Naive thymus-derived CD8-positive, alpha-beta T cell (primary cell): ENCODE results near the gene GSK3B. TPM values are rescaled to one million over a fixed set of nuclear protein-coding genes. Genes with fewer than 3 reads are reported as not detected.
"Not testable (repeated sequence)": the region's sequence is repeated elsewhere in the genome, so short reads cannot be mapped to it uniquely, and the experiment has no call there.

ENCODE experiments used
- ATAC-seq, 2 donors: fragments of 150-1000 bp; cut with Tn5 transposase in 1 of 2; sonication (Bioruptor Pico), chemical (Tn5 transposase) in 1 of 2; 1 replicate in 1 of 2; 2 replicates in 1 of 2; pipeline ENCODE4 v1.10.0; 2021; ENCODE audit warnings: mild to moderate bottlenecking in 2 of 2, moderate library complexity in 2 of 2
- POLR2A ChIA-PET: fragments of 350-600 bp; sonication (Branson Sonifier 250); formaldehyde crosslinking; loops from one replicate; lab custom pipeline; 2021; ENCODE audit warnings: antibody characterized with exemption; lab: Charles Lee
- DNase-seq, 10 donors: peaks; one replicate each; pipeline versions ENCODE4 v3.0.0 to v3.0.0-alpha.2; 2020 to 2022
- H3K27ac Mint-ChIP-seq, 10 donors: one replicate each; pipeline ENCODE4 v1.8.0; 2020 to 2022; ENCODE audit warnings: mild to moderate bottlenecking in 10 of 10, mixed read lengths in 10 of 10, moderate library complexity in 4 of 10, inconsistent platforms in 1 of 10
- H3K27me3 Mint-ChIP-seq, 5 donors: one replicate each; pipeline ENCODE4 v1.8.0; 2021 to 2022; ENCODE audit warnings: mixed read lengths in 5 of 5
- H3K36me3 Mint-ChIP-seq, 3 donors: one replicate each; pipeline ENCODE4 v1.8.0; 2020 to 2022; ENCODE audit warnings: mixed read lengths in 3 of 3, mild to moderate bottlenecking in 2 of 3, inconsistent platforms in 1 of 3
- H3K4me1 Mint-ChIP-seq, 4 donors: one replicate each; pipeline ENCODE4 v1.8.0; 2021 to 2022; ENCODE audit warnings: mixed read lengths in 4 of 4
- H3K4me3 Mint-ChIP-seq, 10 donors: one replicate each; pipeline ENCODE4 v1.8.0; 2020 to 2022; ENCODE audit warnings: mild to moderate bottlenecking in 10 of 10, mixed read lengths in 10 of 10, moderate library complexity in 6 of 10, inconsistent platforms in 1 of 10
- H3K9me3 Mint-ChIP-seq, 9 donors: one replicate each; pipeline ENCODE4 v1.8.0; 2020 to 2022; ENCODE audit warnings: mixed read lengths in 9 of 9, mild to moderate bottlenecking in 3 of 9, inconsistent platforms in 1 of 9, moderate library complexity in 1 of 9
- polyA plus RNA-seq, 3 donors: library from polyadenylated mRNA; unstranded; fragments of 300-500 nt; fragmentation: Illumina TruSeq; gene quantifications; one replicate each; pipeline ENCODE4 v1.2.3, GENCODE V29; 2021
- total RNA-seq, 8 experiments: library from RNA in 2 of 8; stranded (reverse) in 2 of 8; gene quantifications; one replicate each; pipeline ENCODE4 v1.2.3 and lab custom pipeline; 2021 to 2026

Gene GSK3B
- total and polyA plus RNA-seq, 5 experiments from 2014 or later = 12.7 to 38.5 (median 14.1) TPM

- POLR2A ChIA-PET = interaction anchor here (0.8 kb wide), 1 partner anchor 182 kb away, joined by 3 read pairs; the partner anchor contains the start of gene GSK3B
- peak; percentile 62 to 65 for ATAC-seq
These were observed 182.5 kb downstream of the GSK3B start for GRCh38 chr3:119911748-119912147.

GRCh38 chr3:119902061-119902460, 192.2 kb downstream of the GSK3B start:
- peaks cover 0 to 2% (median 0%) of the 10 kb centered on the region in 4 donors for H3K4me1 Mint-ChIP-seq
- ATAC-seq = no peak

More at GRCh38 chr3:119911748-119912147, 182.5 kb downstream of the GSK3B start:
- Mint-ChIP-seq H3K27me3 (no peaks in the 10 kb centered on the region), H3K9me3 (no peaks in the 10 kb centered on the region), H3K27ac (peak overlapping the region in 9 of 10 donors; percentile 5 to 80 (median 63)), H3K4me1 (peaks cover 10 to 27% (median 20%) of the 10 kb centered on the region in 4 donors), H3K4me3 (peak overlapping the region in 7 of 10 donors; percentile 1 to 76 (median 39)), H3K36me3 (peaks cover 8 to 59% (median 20%) of the 10 kb centered on the region in 3 donors)
- peak in 1 of 10 donors; percentile 8 for DNase-seq

GRCh38 chr3:119901148-119901547, 193.1 kb downstream of the GSK3B start:
- no peak overlapping the region for H3K4me3 Mint-ChIP-seq
- no peaks in the 10 kb centered on the region for H3K27me3 Mint-ChIP-seq
- no peak overlapping the region for H3K27ac Mint-ChIP-seq
- peaks cover 0 to 2% (median 0%) of the 10 kb centered on the region in 4 donors for H3K4me1 Mint-ChIP-seq
- ATAC-seq = no peak
- H3K9me3 Mint-ChIP-seq = no peaks in the 10 kb centered on the region
- DNase-seq = no peak
- POLR2A ChIA-PET = no interaction called here
- peaks cover 0 to 41% (median 7%) of the 10 kb centered on the region in 3 donors for H3K36me3 Mint-ChIP-seq

More at GRCh38 chr3:119902061-119902460, 192.2 kb downstream of the GSK3B start:
- Mint-ChIP-seq H3K36me3 (peaks cover 0 to 40% (median 7%) of the 10 kb centered on the region in 3 donors), H3K4me3 (no peak overlapping the region), H3K27me3 (no peaks in the 10 kb centered on the region), H3K27ac (no peak overlapping the region), H3K9me3 (no peaks in the 10 kb centered on the region)
- no peak for DNase-seq
- POLR2A ChIA-PET = no interaction called here

GRCh38 chr3:119899192-119899511, 195.1 kb downstream of the GSK3B start:
- no peak for ATAC-seq
- no peak for DNase-seq
- H3K27ac Mint-ChIP-seq = peak overlapping the region in 2 of 10 donors; percentile 9 to 27
- peaks cover 0 to 40% (median 1%) of the 10 kb centered on the region in 3 donors for H3K36me3 Mint-ChIP-seq
- no peak overlapping the region for H3K4me3 Mint-ChIP-seq
- H3K9me3 Mint-ChIP-seq = no peaks in the 10 kb centered on the region
- H3K27me3 Mint-ChIP-seq = no peaks in the 10 kb centered on the region
- POLR2A ChIA-PET = no interaction called here
- H3K4me1 Mint-ChIP-seq = peaks cover 0 to 2% (median 0%) of the 10 kb centered on the region in 4 donors

GRCh38 chr3:119898478-119899191, 195.6 kb downstream of the GSK3B start:
- POLR2A ChIA-PET = no interaction called here
- Mint-ChIP-seq H3K27ac (peak overlapping the region in 2 of 10 donors; percentile 9 to 27), H3K4me1 (peaks cover 0 to 2% (median 0%) of the 10 kb centered on the region in 4 donors), H3K36me3 (peaks cover 0 to 35% (median 0%) of the 10 kb centered on the region in 3 donors), H3K27me3 (no peaks in the 10 kb centered on the region), H3K4me3 (no peak overlapping the region), H3K9me3 (no peaks in the 10 kb centered on the region)
- DNase-seq (no peak), ATAC-seq (no peak)

- POLR2A ChIA-PET = interaction anchor here (0.6 kb wide), 1 partner anchor 847 kb away, joined by 3 read pairs; no protein-coding TSS in a partner anchor
- DNase-seq (no peak), ATAC-seq (no peak)
- Mint-ChIP-seq H3K4me1 (peaks cover 8 to 11% (median 9%) of the 10 kb centered on the region in 4 donors), H3K36me3 (peaks cover 5 to 35% (median 9%) of the 10 kb centered on the region in 3 donors), H3K4me3 (no peak overlapping the region), H3K27ac (peak overlapping the region in 2 of 10 donors; percentile 24 to 28), H3K27me3 (no peaks in the 10 kb centered on the region), H3K9me3 (peaks cover 0 to 6% (median 3%) of the 10 kb centered on the region in 9 donors)
These were observed 200.1 kb downstream of the GSK3B start for GRCh38 chr3:119894195-119894594.

GRCh38 chr3:119893769-119894168, 200.5 kb downstream of the GSK3B start:
- no peaks in the 10 kb centered on the region for H3K27me3 Mint-ChIP-seq
- H3K27ac Mint-ChIP-seq = peak overlapping the region in 5 of 10 donors; percentile 24 to 54 (median 32)
- peaks cover 8 to 10% (median 9%) of the 10 kb centered on the region in 4 donors for H3K4me1 Mint-ChIP-seq
- H3K36me3 Mint-ChIP-seq = peaks cover 9 to 35% (median 13%) of the 10 kb centered on the region in 3 donors
- POLR2A ChIA-PET = interaction anchor here (0.6 kb wide), 1 partner anchor 848 kb away, joined by 3 read pairs; no protein-coding TSS in a partner anchor
- no peak for DNase-seq
- H3K9me3 Mint-ChIP-seq = peaks cover 0 to 11% (median 7%) of the 10 kb centered on the region in 9 donors
- ATAC-seq = no peak
- H3K4me3 Mint-ChIP-seq = no peak overlapping the region

- Mint-ChIP-seq H3K4me3 (peak overlapping the region in 1 of 10 donors; percentile 1), H3K27ac (peak overlapping the region in 3 of 10 donors; percentile 37 to 49 (median 39)), H3K4me1 (peaks cover 10 to 15% (median 11%) of the 10 kb centered on the region in 4 donors), H3K9me3 (peaks cover 0 to 21% (median 13%) of the 10 kb centered on the region in 9 donors), H3K36me3 (peaks cover 18 to 41% (median 28%) of the 10 kb centered on the region in 3 donors), H3K27me3 (no peaks in the 10 kb centered on the region)
- POLR2A ChIA-PET = interaction anchor here (0.8 to 1.8 kb wide), 6 partner anchors 82 to 457 kb away, joined by 3 to 5 read pairs (median 4); partner anchors contain the start of gene LRRC58
- peak; percentile 70 to 75 for ATAC-seq
- DNase-seq = peak; percentile 1 to 71 (median 42)
These were observed 202.1 kb downstream of the GSK3B start for GRCh38 chr3:119891944-119892721.

GRCh38 chr3:119888681-119889080, 205.6 kb downstream of the GSK3B start:
- H3K27ac Mint-ChIP-seq, POLR2A ChIA-PET, ATAC-seq: not testable (repeated sequence)

GRCh38 chr3:119885746-119886530, 208.3 kb downstream of the GSK3B start:
- peaks cover 18 to 71% (median 45%) of the 10 kb centered on the region in 3 donors for H3K36me3 Mint-ChIP-seq
- DNase-seq (no peak), ATAC-seq (no peak)
- H3K9me3 Mint-ChIP-seq = peaks cover 0 to 22% (median 13%) of the 10 kb centered on the region in 9 donors
- no peak overlapping the region for H3K4me3 Mint-ChIP-seq
- peaks cover 9 to 17% (median 14%) of the 10 kb centered on the region in 4 donors for H3K4me1 Mint-ChIP-seq
- POLR2A ChIA-PET = no interaction called here
- no peaks in the 10 kb centered on the region for H3K27me3 Mint-ChIP-seq
- H3K27ac Mint-ChIP-seq = no peak overlapping the region

More at GRCh38 chr3:119888681-119889080, 205.6 kb downstream of the GSK3B start:
- not testable (repeated sequence) for H3K27me3 Mint-ChIP-seq, H3K4me3 Mint-ChIP-seq, DNase-seq
- Mint-ChIP-seq H3K36me3 (peaks cover 18 to 51% (median 36%) of the 10 kb centered on the region in 3 donors), H3K4me1 (peaks cover 19 to 25% (median 22%) of the 10 kb centered on the region in 4 donors), H3K9me3 (peaks cover 0 to 22% (median 13%) of the 10 kb centered on the region in 9 donors)

GRCh38 chr3:119884161-119884557, 210.1 kb downstream of the GSK3B start:
- Mint-ChIP-seq H3K27ac (no peak overlapping the region), H3K4me1 (peaks cover 9 to 17% (median 13%) of the 10 kb centered on the region in 4 donors), H3K4me3 (no peak overlapping the region), H3K36me3 (peaks cover 25 to 76% (median 46%) of the 10 kb centered on the region in 3 donors), H3K27me3 (no peaks in the 10 kb centered on the region), H3K9me3 (peaks cover 0 to 18% (median 7%) of the 10 kb centered on the region in 9 donors)
- no peak for ATAC-seq
- no peak for DNase-seq
- POLR2A ChIA-PET = no interaction called here
